ENCODE results near the gene SIGLEC7.

GRCh38 chr19:51146751-51147150 lies 4.7 kb downstream of the SIGLEC7 start:
- TF ChIP-seq CTCF (IDR thresholded peaks at IDR 0.05) (no peak), POLR2A (IDR thresholded peaks at IDR 0.05) (no peak), POLR2AphosphoS5 (IDR thresholded peaks at IDR 0.05) (no peak), EP300 (IDR thresholded peaks at IDR 0.05) (no peak)

Data from suprapubic skin (tissue), 4 donors.